Adrenal gland (tissue), 5 donors: ENCODE results near the gene CCDC13.

Source experiments
- POLR2A ChIP-seq, 2 donors: fragments of 450-650 bp; IDR thresholded peaks; one replicate each; pipeline ENCODE4 v1.6.1; 2017; ENCODE audit warnings: antibody characterized with exemption in 2 of 2, mild to moderate bottlenecking in 2 of 2, moderate library complexity in 1 of 2
- TF ChIP-seq, protein P1 (sequence below), 6 experiments: fragments of 450-650 bp in 4 of 6; fragments of 200-600 bp in 2 of 6; sonication (generic) in 1 of 6; IDR thresholded peaks; 1 replicate in 5 of 6; 2 replicates in 1 of 6; pipeline versions ENCODE4 v1.5.1 to v1.8.0; 2016 to 2021; ENCODE audit warnings: antibody characterized with exemption in 6 of 6, mild to moderate bottlenecking in 2 of 6, moderate library complexity in 1 of 6
- donor health status: DM: no; HTN: no; CAD: no.

DNA sequence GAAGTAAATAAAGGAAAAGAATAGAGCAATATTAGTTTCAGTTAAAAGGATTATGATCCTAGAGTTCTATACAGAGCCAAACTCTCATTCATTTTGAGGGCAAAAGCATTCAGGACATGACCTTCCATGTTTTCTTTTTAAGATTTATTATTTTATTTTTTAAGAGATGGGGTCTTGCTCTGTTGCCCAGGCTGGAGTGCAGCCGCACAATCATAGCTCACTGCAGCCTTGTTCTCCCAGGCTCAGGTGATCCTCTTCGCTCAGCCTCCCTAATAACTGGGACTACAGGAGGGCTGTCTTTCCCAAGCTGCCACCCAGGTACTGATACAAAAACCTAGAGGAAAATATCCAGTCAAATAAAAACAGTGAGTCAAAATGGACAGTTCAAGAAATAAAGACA is 13.6 kb upstream of the CCDC13 start:
- TF ChIP-seq, protein P1, sequence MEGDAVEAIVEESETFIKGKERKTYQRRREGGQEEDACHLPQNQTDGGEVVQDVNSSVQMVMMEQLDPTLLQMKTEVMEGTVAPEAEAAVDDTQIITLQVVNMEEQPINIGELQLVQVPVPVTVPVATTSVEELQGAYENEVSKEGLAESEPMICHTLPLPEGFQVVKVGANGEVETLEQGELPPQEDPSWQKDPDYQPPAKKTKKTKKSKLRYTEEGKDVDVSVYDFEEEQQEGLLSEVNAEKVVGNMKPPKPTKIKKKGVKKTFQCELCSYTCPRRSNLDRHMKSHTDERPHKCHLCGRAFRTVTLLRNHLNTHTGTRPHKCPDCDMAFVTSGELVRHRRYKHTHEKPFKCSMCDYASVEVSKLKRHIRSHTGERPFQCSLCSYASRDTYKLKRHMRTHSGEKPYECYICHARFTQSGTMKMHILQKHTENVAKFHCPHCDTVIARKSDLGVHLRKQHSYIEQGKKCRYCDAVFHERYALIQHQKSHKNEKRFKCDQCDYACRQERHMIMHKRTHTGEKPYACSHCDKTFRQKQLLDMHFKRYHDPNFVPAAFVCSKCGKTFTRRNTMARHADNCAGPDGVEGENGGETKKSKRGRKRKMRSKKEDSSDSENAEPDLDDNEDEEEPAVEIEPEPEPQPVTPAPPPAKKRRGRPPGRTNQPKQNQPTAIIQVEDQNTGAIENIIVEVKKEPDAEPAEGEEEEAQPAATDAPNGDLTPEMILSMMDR (IDR thresholded peaks at IDR 0.05): no peak
- TF ChIP-seq POLR2A (IDR thresholded peaks at IDR 0.05): no peak
